ENCODE data around the gene CAST. TPM values are rescaled to one million over a fixed set of nuclear protein-coding genes. Genes with fewer than 3 reads are reported as not detected.
A peak's percentile ranks its signal among the peaks of the same experiment; 100 is the strongest.

CAST gene
- total and polyA plus RNA-seq, 2 donors from 2014 or later = 83.2 to 282 TPM

DNA sequence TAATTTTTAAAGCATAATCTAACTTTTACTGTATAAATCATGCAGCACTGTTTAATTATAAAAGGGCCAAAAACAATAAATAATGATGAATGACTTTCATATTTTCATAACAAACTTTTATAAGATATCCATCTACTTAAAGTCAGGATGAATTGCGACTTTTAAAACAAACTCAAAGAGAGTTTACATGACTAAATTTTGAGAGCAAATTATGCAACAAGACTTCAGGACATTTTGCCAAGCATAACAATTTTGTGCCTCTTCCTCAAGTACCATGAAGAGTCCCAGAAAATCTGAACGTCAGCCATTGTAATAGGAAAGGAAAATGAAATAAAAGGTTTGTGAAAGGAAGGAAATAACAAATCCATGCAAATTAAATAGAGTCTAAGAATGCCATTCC, 121.2 kb downstream of the CAST start:
- Histone ChIP-seq H3K4me1 (ENCODE audit: control insufficient read depth in 2 of 3, insufficient read depth in 2 of 3, low read depth in 1 of 3, low read length in 3 of 3) (peaks cover 0 to 3% (median 0%) of the 10 kb centered on the region in 3 donors), H3K36me3 (ENCODE audit: control insufficient read depth in 2 of 3, insufficient read depth in 3 of 3, low read length in 3 of 3) (peaks cover 0 to 26% (median 17%) of the 10 kb centered on the region in 3 donors), H3K4me3 (ENCODE audit: low read length in 3 of 3) (no peak overlapping the region), H3K9me3 (ENCODE audit: control insufficient read depth in 2 of 3, insufficient read depth in 1 of 3, low read length in 3 of 3) (no peaks in the 10 kb centered on the region), H3K9ac (ENCODE audit: low read length in 3 of 3) (no peak overlapping the region), H3K27ac (ENCODE audit: low read depth in 2 of 2, low read length in 2 of 2) (no peak overlapping the region), H3K27me3 (ENCODE audit: control insufficient read depth, insufficient read depth, low read length) (no peaks in the 10 kb centered on the region)
- TF ChIP-seq, protein P1, sequence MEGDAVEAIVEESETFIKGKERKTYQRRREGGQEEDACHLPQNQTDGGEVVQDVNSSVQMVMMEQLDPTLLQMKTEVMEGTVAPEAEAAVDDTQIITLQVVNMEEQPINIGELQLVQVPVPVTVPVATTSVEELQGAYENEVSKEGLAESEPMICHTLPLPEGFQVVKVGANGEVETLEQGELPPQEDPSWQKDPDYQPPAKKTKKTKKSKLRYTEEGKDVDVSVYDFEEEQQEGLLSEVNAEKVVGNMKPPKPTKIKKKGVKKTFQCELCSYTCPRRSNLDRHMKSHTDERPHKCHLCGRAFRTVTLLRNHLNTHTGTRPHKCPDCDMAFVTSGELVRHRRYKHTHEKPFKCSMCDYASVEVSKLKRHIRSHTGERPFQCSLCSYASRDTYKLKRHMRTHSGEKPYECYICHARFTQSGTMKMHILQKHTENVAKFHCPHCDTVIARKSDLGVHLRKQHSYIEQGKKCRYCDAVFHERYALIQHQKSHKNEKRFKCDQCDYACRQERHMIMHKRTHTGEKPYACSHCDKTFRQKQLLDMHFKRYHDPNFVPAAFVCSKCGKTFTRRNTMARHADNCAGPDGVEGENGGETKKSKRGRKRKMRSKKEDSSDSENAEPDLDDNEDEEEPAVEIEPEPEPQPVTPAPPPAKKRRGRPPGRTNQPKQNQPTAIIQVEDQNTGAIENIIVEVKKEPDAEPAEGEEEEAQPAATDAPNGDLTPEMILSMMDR (IDR thresholded peaks at IDR 0.05; ENCODE audit: borderline replicate concordance, extremely low read depth, insufficient read depth) = no peak
- DNase-seq = no peak
- no peak for FAIRE-seq
- intact Hi-C loops (cut with DNase I) = no loop called here

DNA sequence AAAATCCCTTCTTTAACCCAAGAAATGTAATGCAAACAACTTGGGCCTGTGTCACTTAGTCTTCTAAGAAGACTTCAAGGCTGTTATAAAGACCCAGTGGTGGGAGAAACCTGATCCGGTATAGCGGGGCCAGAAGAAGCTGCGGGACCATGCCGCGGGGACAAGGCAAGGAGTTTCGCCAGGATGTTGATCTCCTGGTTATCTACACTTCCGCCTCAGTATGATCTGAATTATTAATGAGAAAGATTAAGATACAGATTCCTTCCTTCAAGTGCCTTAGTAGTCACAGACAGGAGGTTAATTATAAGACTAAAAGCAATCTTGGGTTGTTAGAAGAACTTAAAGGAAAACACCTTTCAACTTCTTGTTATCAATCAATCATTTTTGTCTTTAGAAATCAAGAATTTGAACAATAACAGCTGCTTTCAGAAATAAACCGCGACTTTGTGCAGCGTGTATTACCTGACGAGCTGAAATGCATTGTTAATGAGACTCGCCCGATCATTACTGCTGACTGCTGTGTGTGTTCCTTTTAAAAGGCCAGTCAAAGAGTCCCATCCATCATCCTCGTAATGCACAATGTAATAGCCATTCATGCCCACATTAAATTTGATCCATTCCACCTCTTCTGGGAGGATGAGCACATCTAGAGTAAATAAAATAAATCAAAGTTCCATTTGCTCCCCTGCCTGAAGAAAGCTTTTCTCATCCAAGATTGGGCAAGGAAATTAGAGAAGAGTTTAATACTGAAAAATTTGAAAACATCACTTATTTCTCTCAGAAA, 123.3 kb downstream of the CAST start:
- FAIRE-seq = no peak
- H3K36me3 ChIP-seq (ENCODE audit: control insufficient read depth in 2 of 3, insufficient read depth in 3 of 3, low read length in 3 of 3) = peaks cover 2 to 20% (median 19%) of the 10 kb centered on the region in 3 donors

DNA sequence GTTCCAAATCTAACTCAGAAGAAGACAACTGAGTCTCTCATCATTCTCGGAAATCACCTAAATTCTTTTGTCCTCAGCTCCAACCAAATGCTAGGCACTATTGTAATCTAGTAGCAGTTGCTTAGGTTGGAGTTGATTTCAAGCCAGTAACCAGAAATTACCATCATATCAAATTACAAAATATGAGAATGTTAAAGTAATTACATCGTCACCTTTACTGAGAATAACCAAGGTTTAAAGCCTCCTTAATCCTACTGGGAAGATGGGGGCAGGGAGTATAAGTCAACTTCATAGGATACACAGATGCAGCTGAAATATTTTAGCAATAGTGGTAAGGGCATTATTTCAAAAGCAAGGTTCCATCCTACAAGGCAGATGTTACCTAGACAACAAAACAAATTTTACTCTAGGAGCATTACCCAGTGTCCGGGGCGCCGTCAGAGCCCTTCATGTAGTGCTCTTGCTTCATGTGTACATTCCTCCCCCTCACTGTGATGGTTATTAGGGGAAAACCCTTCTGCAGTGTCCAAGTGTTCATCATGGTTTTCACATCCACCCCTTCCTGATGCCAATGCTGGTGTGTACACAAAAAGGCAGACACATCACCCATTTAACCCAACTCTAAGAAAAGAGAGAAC, 126.1 kb downstream of the CAST start:
- Histone ChIP-seq H3K36me3 (ENCODE audit: control insufficient read depth in 2 of 3, insufficient read depth in 3 of 3, low read length in 3 of 3) (peaks cover 2 to 26% (median 20%) of the 10 kb centered on the region in 3 donors), H3K27me3 (ENCODE audit: control insufficient read depth, insufficient read depth, low read length) (no peaks in the 10 kb centered on the region), H3K27ac (ENCODE audit: low read depth in 2 of 2, low read length in 2 of 2) (no peak overlapping the region), H3K9me3 (ENCODE audit: control insufficient read depth in 2 of 3, insufficient read depth in 1 of 3, low read length in 3 of 3) (no peaks in the 10 kb centered on the region), H3K9ac (ENCODE audit: low read length in 3 of 3) (no peak overlapping the region), H3K4me3 (ENCODE audit: low read length in 3 of 3) (no peak overlapping the region), H3K4me1 (ENCODE audit: control insufficient read depth in 2 of 3, insufficient read depth in 2 of 3, low read depth in 1 of 3, low read length in 3 of 3) (peaks cover 0 to 3% (median 0%) of the 10 kb centered on the region in 3 donors)
- DNase-seq = no peak
- TF ChIP-seq, protein P1 (IDR thresholded peaks at IDR 0.05; ENCODE audit: borderline replicate concordance, extremely low read depth, insufficient read depth) = no peak
- intact Hi-C loops (cut with DNase I) = no loop called here
- no peak for FAIRE-seq

More for the DNA sequence above, 123.3 kb downstream of the CAST start:
- intact Hi-C loops (cut with DNase I) = no loop called here
- no peaks in the 10 kb centered on the region for H3K27me3 ChIP-seq (ENCODE audit: control insufficient read depth, insufficient read depth, low read length)
- H3K4me3 ChIP-seq (ENCODE audit: low read length in 3 of 3) = no peak overlapping the region
- peaks cover 0 to 3% (median 0%) of the 10 kb centered on the region in 3 donors for H3K4me1 ChIP-seq (ENCODE audit: control insufficient read depth in 2 of 3, insufficient read depth in 2 of 3, low read depth in 1 of 3, low read length in 3 of 3)
- TF ChIP-seq, protein P1 (IDR thresholded peaks at IDR 0.05; ENCODE audit: borderline replicate concordance, extremely low read depth, insufficient read depth) = no peak
- no peak overlapping the region for H3K9ac ChIP-seq (ENCODE audit: low read length in 3 of 3)
- H3K27ac ChIP-seq (ENCODE audit: low read depth in 2 of 2, low read length in 2 of 2) = no peak overlapping the region
- H3K9me3 ChIP-seq (ENCODE audit: control insufficient read depth in 2 of 3, insufficient read depth in 1 of 3, low read length in 3 of 3) = no peaks in the 10 kb centered on the region
- DNase-seq = peak in 3 of 5 donors; percentile 17 to 30 (median 27)
